GM12801 (cell line): ENCODE measurements around the gene MCF2.

Experiments used
- TF ChIP-seq, protein P1 (sequence below): IDR thresholded peaks from one replicate; pipeline ENCODE4 v1.5.1; 2011; ENCODE audit warnings: control low read depth; ENCODE audit not compliant: insufficient read length; ENCODE audit errors: extremely low read depth

Gene MCF2

GRCh38 chrX:139724626-139725025 is 16.7 kb upstream of the MCF2 start:
- TF ChIP-seq, protein P1, sequence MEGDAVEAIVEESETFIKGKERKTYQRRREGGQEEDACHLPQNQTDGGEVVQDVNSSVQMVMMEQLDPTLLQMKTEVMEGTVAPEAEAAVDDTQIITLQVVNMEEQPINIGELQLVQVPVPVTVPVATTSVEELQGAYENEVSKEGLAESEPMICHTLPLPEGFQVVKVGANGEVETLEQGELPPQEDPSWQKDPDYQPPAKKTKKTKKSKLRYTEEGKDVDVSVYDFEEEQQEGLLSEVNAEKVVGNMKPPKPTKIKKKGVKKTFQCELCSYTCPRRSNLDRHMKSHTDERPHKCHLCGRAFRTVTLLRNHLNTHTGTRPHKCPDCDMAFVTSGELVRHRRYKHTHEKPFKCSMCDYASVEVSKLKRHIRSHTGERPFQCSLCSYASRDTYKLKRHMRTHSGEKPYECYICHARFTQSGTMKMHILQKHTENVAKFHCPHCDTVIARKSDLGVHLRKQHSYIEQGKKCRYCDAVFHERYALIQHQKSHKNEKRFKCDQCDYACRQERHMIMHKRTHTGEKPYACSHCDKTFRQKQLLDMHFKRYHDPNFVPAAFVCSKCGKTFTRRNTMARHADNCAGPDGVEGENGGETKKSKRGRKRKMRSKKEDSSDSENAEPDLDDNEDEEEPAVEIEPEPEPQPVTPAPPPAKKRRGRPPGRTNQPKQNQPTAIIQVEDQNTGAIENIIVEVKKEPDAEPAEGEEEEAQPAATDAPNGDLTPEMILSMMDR = no peak

- TF ChIP-seq, protein P1 = no peak
Measured at GRCh38 chrX:139720979-139721378, 13.0 kb upstream of the MCF2 start.

GRCh38 chrX:139720136-139720535 is 12.2 kb upstream of the MCF2 start:
- TF ChIP-seq, protein P1 = no peak

- TF ChIP-seq, protein P1 = no peak
Measured at GRCh38 chrX:139702658-139703057, 5.3 kb downstream of the MCF2 start.

DNA sequence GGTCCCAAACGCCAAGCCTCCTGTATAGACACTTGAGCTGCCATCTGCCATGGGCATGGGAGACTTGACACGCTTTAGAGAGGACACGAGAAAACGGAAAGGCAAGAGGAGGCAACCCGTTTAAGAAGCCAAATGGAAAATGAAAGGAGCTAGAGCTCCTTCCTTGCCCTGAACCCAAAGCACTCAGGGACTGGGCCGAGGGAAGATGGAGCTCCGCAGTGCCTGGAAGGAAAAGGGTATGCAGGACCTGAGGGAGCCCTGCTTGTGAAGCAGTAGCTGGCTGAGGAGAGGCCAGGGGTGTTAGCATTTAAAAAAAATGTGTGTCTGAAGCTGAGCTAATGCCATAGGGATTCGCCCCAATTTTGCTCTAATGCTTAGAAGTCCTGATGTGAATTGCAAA is 15.1 kb downstream of the MCF2 start:
- TF ChIP-seq, protein P1 = no peak

DNA sequence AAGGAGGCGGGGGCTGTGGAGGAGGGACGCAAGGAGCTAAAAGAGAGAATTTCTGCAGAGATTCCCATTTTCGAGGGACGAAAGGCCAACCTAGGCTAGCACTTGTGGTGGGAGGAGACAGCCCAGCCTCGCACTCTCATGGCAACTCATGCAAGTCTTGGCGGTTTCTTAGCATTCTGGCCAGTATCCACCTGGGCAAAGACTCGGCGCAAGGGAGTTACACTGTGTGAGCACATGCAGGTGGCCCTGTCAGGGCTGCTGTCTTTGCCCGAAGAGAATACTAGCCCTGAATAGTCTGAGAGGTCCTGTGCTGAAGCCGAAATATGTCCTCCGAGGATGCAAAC is 15.5 kb downstream of the MCF2 start:
- TF ChIP-seq, protein P1 = no peak

- TF ChIP-seq, protein P1 = no peak
Measured at GRCh38 chrX:139691843-139692505, 16.0 kb downstream of the MCF2 start.
